Frontal cortex (tissue), 4 donors: ENCODE measurements around the gene ITPKB. TPM values are rescaled to one million over a fixed set of nuclear protein-coding genes. Genes with fewer than 3 reads are reported as not detected.
A peak's percentile ranks its signal among the peaks of the same experiment; 100 is the strongest.

Experiments used
- DNase-seq, 2 donors: peaks; one replicate each; pipeline ENCODE4 v3.0.0; 2012; ENCODE audit warnings: low spot score in 2 of 2
- FAIRE-seq: peaks from 2 replicates; lab custom pipeline; 2012; peaks lifted over from hg19 to GRCh38; lab: Jason Lieb, UNC
- total RNA-seq: library from RNA; depleted of rRNA; stranded (reverse); fragments of >200 nt; gene quantifications from one replicate; pipeline ENCODE4 v1.2.3, GENCODE V29; 2014
- donor health status: control.
- donor health status: control.
- donor health status: control.

The ITPKB gene
- total RNA-seq, 1 donor from 2014 or later: 3.3 TPM

GRCh38 chr1:226657895-226658545 lies 81.1 kb downstream of the ITPKB start:
- no peak for DNase-seq
- no peak for FAIRE-seq

- no peak for DNase-seq
- no peak for FAIRE-seq
Observed at GRCh38 chr1:226656601-226657277, 82.3 kb downstream of the ITPKB start.

- DNase-seq (no peak), FAIRE-seq (no peak)
Observed at GRCh38 chr1:226656201-226656600, 82.9 kb downstream of the ITPKB start.

- no peak for FAIRE-seq
Observed at GRCh38 chr1:226655251-226656163, 83.6 kb downstream of the ITPKB start.

GRCh38 chr1:226654668-226655055 lies 84.4 kb downstream of the ITPKB start:
- FAIRE-seq (no peak), DNase-seq (no peak)

More at GRCh38 chr1:226655251-226656163, 83.6 kb downstream of the ITPKB start:
- DNase-seq: no peak

GRCh38 chr1:226654046-226654667 lies 84.9 kb downstream of the ITPKB start:
- DNase-seq (no peak), FAIRE-seq (no peak)

GRCh38 chr1:226653311-226653921 lies 85.7 kb downstream of the ITPKB start:
- no peak for DNase-seq

GRCh38 chr1:226652613-226653012 lies 86.5 kb downstream of the ITPKB start:
- no peak for DNase-seq
- FAIRE-seq: no peak

More at GRCh38 chr1:226653311-226653921, 85.7 kb downstream of the ITPKB start:
- no peak for FAIRE-seq

GRCh38 chr1:226651732-226652105 lies 87.4 kb downstream of the ITPKB start:
- DNase-seq (no peak), FAIRE-seq (no peak)

- no peak for DNase-seq
- FAIRE-seq: no peak
Observed at GRCh38 chr1:226651041-226651731, 87.9 kb downstream of the ITPKB start.

GRCh38 chr1:226650236-226650841 lies 88.7 kb downstream of the ITPKB start:
- DNase-seq (no peak), FAIRE-seq (no peak)

- FAIRE-seq: peak; percentile 88
- DNase-seq: no peak
Observed at GRCh38 chr1:226649780-226650179, 89.3 kb downstream of the ITPKB start.

GRCh38 chr1:226649244-226649643 lies 89.8 kb downstream of the ITPKB start:
- DNase-seq (no peak), FAIRE-seq (no peak)

- FAIRE-seq: no peak
- no peak for DNase-seq
Observed at GRCh38 chr1:226648421-226648820, 90.7 kb downstream of the ITPKB start.

- FAIRE-seq: no peak
- DNase-seq: no peak
Observed at GRCh38 chr1:226647719-226648118, 91.4 kb downstream of the ITPKB start.

- no peak for DNase-seq
- FAIRE-seq: no peak
Observed at GRCh38 chr1:226646870-226647449, 92.1 kb downstream of the ITPKB start.

GRCh38 chr1:226646026-226646869 lies 92.8 kb downstream of the ITPKB start:
- no peak for DNase-seq
- no peak for FAIRE-seq
